ENCODE measurements around the gene COMMD8.

- TF ChIP-seq SIN3A (IDR thresholded peaks at IDR 0.05; ENCODE audit: borderline replicate concordance, insufficient read depth, low read length) (no peak), POLR2AphosphoS5 (IDR thresholded peaks at IDR 0.05; ENCODE audit: low read depth, low read length) (no peak), TAF1 (IDR thresholded peaks at IDR 0.05; ENCODE audit: borderline replicate concordance, insufficient read depth, low read length) (no peak), FOXP2 (optimal IDR thresholded peaks at IDR 0.05; ENCODE audit: borderline replicate concordance, extremely low read depth, extremely low read length, insufficient read depth) (no peak), REST (IDR thresholded peaks at IDR 0.05; ENCODE audit: insufficient read depth in 1 of 2, low read depth in 2 of 2, low read length in 2 of 2) (no peak)
These were observed 30.6 kb upstream of the COMMD8 start for GRCh38 chr4:47494124-47494430.

All from PFSK-1 (cell line).